SK-N-SH treated with all-trans-retinoic acid at 6 μM for 48 hours (cell line): ENCODE data around the gene FRRS1.
A peak's percentile ranks its signal among the peaks of the same experiment; 100 is the strongest.
"Not testable (repeated sequence)": the region's sequence is repeated elsewhere in the genome, so short reads cannot be mapped to it uniquely, and the experiment has no call there.

Experiments
- ATAC-seq: fragments of 200-7000 bp; cut with Tn5 transposase; 3 replicates; pipeline ENCODE4 v1.9.1; 2020; ENCODE audit warnings: mild to moderate bottlenecking, moderate library complexity
- ARNTL ChIP-seq: fragments of 450-650 bp; formaldehyde crosslinking; IDR thresholded peaks from 2 replicates; pipeline ENCODE4 v1.5.0; 2020; ENCODE audit warnings: low read depth, mild to moderate bottlenecking, moderate library complexity, borderline replicate concordance
- BACH2 ChIP-seq: fragments of 250-450 bp; sonication (Bioruptor Pico); IDR thresholded peaks from 2 replicates; pipeline ENCODE4 v1.9.0; 2021; ENCODE audit warnings: mild to moderate bottlenecking, borderline replicate concordance
- CREB5 ChIP-seq: fragments of 250-450 bp; sonication (Bioruptor Pico); IDR thresholded peaks from 2 replicates; pipeline ENCODE4 v1.5.1; 2020; ENCODE audit warnings: low read depth, mild to moderate bottlenecking, moderate library complexity
- CSDC2 ChIP-seq: fragments of 250-450 bp; sonication (Bioruptor Pico); IDR thresholded peaks from 2 replicates; pipeline ENCODE4 v1.5.0; 2020; ENCODE audit warnings: mild to moderate bottlenecking, moderate library complexity
- GLIS3 ChIP-seq: fragments of 250-450 bp; sonication (Bioruptor Pico); IDR thresholded peaks from 2 replicates; pipeline ENCODE4 v1.5.0; 2020; ENCODE audit warnings: mild to moderate bottlenecking, moderate library complexity
- OSR1 ChIP-seq: fragments of 250-450 bp; sonication (Bioruptor Pico); IDR thresholded peaks from 2 replicates; pipeline ENCODE4 v1.8.0; 2022; ENCODE audit warnings: moderate library complexity, mild to moderate bottlenecking, inconsistent platforms
- POU6F1 ChIP-seq: fragments of 250-450 bp; sonication (Bioruptor Pico); IDR thresholded peaks from 2 replicates; pipeline ENCODE4 v1.8.0; 2021; ENCODE audit warnings: low read depth, mild to moderate bottlenecking, moderate library complexity, borderline replicate concordance
- PPARA ChIP-seq: fragments of 250-450 bp; sonication (Bioruptor Pico); IDR thresholded peaks from 2 replicates; pipeline ENCODE4 v1.5.0; 2020; ENCODE audit warnings: mild to moderate bottlenecking, borderline replicate concordance
- SNAI2 ChIP-seq: fragments of 250-450 bp; sonication (Bioruptor Pico); IDR thresholded peaks from 2 replicates; pipeline ENCODE4 v1.5.0; 2020; ENCODE audit warnings: mild to moderate bottlenecking, moderate library complexity
- TCF4 ChIP-seq: fragments of 250-450 bp; sonication (Bioruptor Pico); IDR thresholded peaks from 2 replicates; pipeline ENCODE4 v1.8.0; 2021; ENCODE audit warnings: mild to moderate bottlenecking, moderate library complexity, borderline replicate concordance
- TOX ChIP-seq: fragments of 250-450 bp; sonication (Bioruptor Pico); IDR thresholded peaks from 2 replicates; pipeline ENCODE4 v1.8.0; 2021; ENCODE audit warnings: mild to moderate bottlenecking, moderate library complexity, borderline replicate concordance
- ZC3H10 ChIP-seq: fragments of 250-450 bp; sonication (Bioruptor Pico); IDR thresholded peaks from 2 replicates; pipeline ENCODE4 v1.5.1; 2021; ENCODE audit warnings: mild to moderate bottlenecking, moderate library complexity
- ZFP3 ChIP-seq: fragments of 250-450 bp; sonication (Bioruptor Pico); IDR thresholded peaks from 2 replicates; pipeline ENCODE4 v1.5.0; 2020; ENCODE audit warnings: mild to moderate bottlenecking, moderate library complexity
- ZNF565 ChIP-seq: fragments of 450-650 bp; formaldehyde crosslinking; conservative IDR thresholded peaks from 2 replicates; pipeline ENCODE4 v1.5.0; 2020; ENCODE audit warnings: low read depth, mild to moderate bottlenecking, moderate library complexity
- TF ChIP-seq, protein P1 (sequence below): fragments of 250-450 bp; sonication (Bioruptor Pico); IDR thresholded peaks from 2 replicates; pipeline ENCODE4 v1.8.0; 2020; ENCODE audit warnings: mild to moderate bottlenecking, moderate library complexity, borderline replicate concordance
- TF ChIP-seq, protein P2 (sequence below): fragments of 250-450 bp; sonication (Bioruptor Pico); IDR thresholded peaks from 2 replicates; pipeline ENCODE4 v1.5.1; 2021; ENCODE audit warnings: mild to moderate bottlenecking, moderate library complexity

FRRS1 gene

GRCh38 chr1:99811747-99812146 lies 45.3 kb upstream of the FRRS1 start (continued):
- no peak for TF ChIP-seq TOX (CRISPR knock-in tag)
- TF ChIP-seq SNAI2: no peak

GRCh38 chr1:99811075-99811474 lies 44.6 kb upstream of the FRRS1 start:
- no peak for ATAC-seq
- TF ChIP-seq OSR1 (CRISPR knock-in tag) (no peak), ARNTL (CRISPR knock-in tag) (no peak), ZFP3 (CRISPR knock-in tag) (no peak), ZNF565 (CRISPR knock-in tag) (no peak), CSDC2 (no peak), POU6F1 (CRISPR knock-in tag) (no peak), GLIS3 (CRISPR knock-in tag) (no peak)
- TF ChIP-seq, protein P1, sequence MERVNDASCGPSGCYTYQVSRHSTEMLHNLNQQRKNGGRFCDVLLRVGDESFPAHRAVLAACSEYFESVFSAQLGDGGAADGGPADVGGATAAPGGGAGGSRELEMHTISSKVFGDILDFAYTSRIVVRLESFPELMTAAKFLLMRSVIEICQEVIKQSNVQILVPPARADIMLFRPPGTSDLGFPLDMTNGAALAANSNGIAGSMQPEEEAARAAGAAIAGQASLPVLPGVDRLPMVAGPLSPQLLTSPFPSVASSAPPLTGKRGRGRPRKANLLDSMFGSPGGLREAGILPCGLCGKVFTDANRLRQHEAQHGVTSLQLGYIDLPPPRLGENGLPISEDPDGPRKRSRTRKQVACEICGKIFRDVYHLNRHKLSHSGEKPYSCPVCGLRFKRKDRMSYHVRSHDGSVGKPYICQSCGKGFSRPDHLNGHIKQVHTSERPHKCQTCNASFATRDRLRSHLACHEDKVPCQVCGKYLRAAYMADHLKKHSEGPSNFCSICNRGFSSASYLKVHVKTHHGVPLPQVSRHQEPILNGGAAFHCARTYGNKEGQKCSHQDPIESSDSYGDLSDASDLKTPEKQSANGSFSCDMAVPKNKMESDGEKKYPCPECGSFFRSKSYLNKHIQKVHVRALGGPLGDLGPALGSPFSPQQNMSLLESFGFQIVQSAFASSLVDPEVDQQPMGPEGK (CRISPR knock-in tag): no peak

- peak; percentile 97 for ATAC-seq
- TF ChIP-seq ZC3H10 (CRISPR knock-in tag) (no peak), BACH2 (CRISPR knock-in tag) (no peak)
Measured at GRCh38 chr1:99808391-99809115, 42.1 kb upstream of the FRRS1 start.

DNA sequence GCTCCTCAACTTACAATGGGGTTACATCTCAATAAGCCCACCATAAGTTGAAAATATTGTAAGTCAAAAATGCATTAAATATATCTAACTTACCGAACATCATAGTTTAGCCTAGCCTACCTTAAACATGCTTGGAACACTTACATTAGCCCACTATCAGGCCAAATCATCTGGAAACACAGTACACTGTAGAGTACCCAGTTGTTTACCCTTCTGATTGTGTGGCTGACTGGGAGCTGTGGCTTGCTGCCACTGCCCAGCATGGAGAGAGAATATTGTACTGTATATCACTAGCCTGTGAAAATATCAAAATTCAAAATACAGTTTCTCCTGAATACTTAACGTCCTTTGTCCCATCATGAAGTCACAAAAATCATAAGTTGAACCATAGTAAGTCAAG lies 40.4 kb upstream of the FRRS1 start:
- no peak for ATAC-seq
- TF ChIP-seq TOX (CRISPR knock-in tag) (no peak), CSDC2 (no peak), ZNF565 (CRISPR knock-in tag) (no peak), TCF4 (CRISPR knock-in tag) (no peak), SNAI2 (no peak), PPARA (CRISPR knock-in tag) (no peak)
- TF ChIP-seq, protein P2, sequence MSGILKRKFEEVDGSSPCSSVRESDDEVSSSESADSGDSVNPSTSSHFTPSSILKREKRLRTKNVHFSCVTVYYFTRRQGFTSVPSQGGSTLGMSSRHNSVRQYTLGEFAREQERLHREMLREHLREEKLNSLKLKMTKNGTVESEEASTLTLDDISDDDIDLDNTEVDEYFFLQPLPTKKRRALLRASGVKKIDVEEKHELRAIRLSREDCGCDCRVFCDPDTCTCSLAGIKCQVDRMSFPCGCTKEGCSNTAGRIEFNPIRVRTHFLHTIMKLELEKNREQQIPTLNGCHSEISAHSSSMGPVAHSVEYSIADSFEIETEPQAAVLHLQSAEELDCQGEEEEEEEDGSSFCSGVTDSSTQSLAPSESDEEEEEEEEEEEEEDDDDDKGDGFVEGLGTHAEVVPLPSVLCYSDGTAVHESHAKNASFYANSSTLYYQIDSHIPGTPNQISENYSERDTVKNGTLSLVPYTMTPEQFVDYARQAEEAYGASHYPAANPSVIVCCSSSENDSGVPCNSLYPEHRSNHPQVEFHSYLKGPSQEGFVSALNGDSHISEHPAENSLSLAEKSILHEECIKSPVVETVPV (CRISPR knock-in tag): no peak

DNA sequence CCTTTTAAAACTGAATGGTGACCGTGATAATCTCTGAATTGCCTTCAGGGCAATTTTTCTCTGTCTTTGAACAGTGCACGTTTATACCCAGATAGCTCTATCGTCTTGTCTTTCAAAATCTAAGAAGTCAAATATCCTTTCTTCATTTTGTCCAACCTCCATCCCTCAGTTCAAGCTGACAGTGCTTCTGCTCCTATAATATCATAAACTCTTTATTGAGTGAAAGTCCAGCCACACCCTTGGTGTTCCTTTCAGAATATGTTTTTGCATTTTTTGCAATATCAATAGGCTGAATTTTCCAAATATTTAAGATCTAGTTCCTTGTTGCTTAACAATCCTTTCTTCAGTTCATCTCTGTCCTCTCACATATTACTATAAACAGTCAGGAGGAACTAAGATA lies 35.1 kb upstream of the FRRS1 start:
- TF ChIP-seq ARNTL (CRISPR knock-in tag) (no peak), SNAI2 (no peak), CSDC2 (no peak), CREB5 (CRISPR knock-in tag) (no peak), ZNF565 (CRISPR knock-in tag) (no peak)
- TF ChIP-seq, protein P1 (CRISPR knock-in tag): no peak
- ATAC-seq: no peak

- not testable (repeated sequence) for ATAC-seq
Measured at GRCh38 chr1:99793861-99794260, 27.4 kb upstream of the FRRS1 start.
